ENCODE measurements around the gene SDCBP2. TPM values are rescaled to one million over a fixed set of nuclear protein-coding genes. Genes with fewer than 3 reads are reported as not detected.

The SDCBP2 gene
- polyA plus RNA-seq, 1 of the 3 experiments (the other 2 are of a cell fraction) = 3.0 TPM

GRCh38 chr20:1313236-1313964 lies 15.5 kb downstream of the SDCBP2 start:
- ChIA-PET POLR2A (no interaction called here), CTCF (interaction anchor here (0.6 to 2.6 kb wide), 26 partner anchors 9 to 190 kb away, joined by 3 to 31 read pairs (median 4); partner anchors contain the start of genes SDCBP2 and TMEM74B)
- no peaks in the 10 kb centered on the region for H3K9me2 ChIP-seq
- H3K36me3 ChIP-seq (replicated peaks in 1 of 2; ENCODE audit: control insufficient read depth in 1 of 2, insufficient read depth in 2 of 2, low read length in 1 of 2) = no peaks in the 10 kb centered on the region
- no peak overlapping the region for H3K4me2 ChIP-seq
- no peak overlapping the region for H3K27ac ChIP-seq (ENCODE audit: low read depth in 2 of 2, low read length in 1 of 2)
- peak overlapping the region; percentile 15 for H2AFZ ChIP-seq (ENCODE audit: low read depth)
- WGBS (ENCODE audit: low lambda C conversion rate) = 62% methylated on average over 38 of the region's 38 CpGs
- TF ChIP-seq CTCF (IDR thresholded peaks at IDR 0.05) (peak; percentile 90), SIN3A (IDR thresholded peaks at IDR 0.05; ENCODE audit: borderline replicate concordance, low read depth, low read length) (peak; percentile 28; the same call in 1 of the 2 replicates), RAD21 (IDR thresholded peaks at IDR 0.05; ENCODE audit: low read length) (peak; percentile 88), EZH2phosphoT487 (IDR thresholded peaks at IDR 0.05; ENCODE audit: borderline replicate concordance, low read depth) (no peak), RFX5 (IDR thresholded peaks at IDR 0.05; ENCODE audit: low read length) (no peak), CHD2 (IDR thresholded peaks at IDR 0.05; ENCODE audit: low read length, partially characterized antibody) (peak; percentile 29), RCOR1 (IDR thresholded peaks at IDR 0.05; ENCODE audit: low read length) (0 out of 2 replicates have a peak, but pooled peaks have one; percentile 8), SMC3 (IDR thresholded peaks at IDR 0.05; ENCODE audit: low read depth, low read length) (peak; percentile 82)
- no peaks in the 10 kb centered on the region for H3K27me3 ChIP-seq (ENCODE audit: insufficient read depth)
- H4K20me1 ChIP-seq (ENCODE audit: insufficient read depth) = no peaks in the 10 kb centered on the region
- H3K79me2 ChIP-seq (ENCODE audit: insufficient read depth) = no peaks in the 10 kb centered on the region
- no peaks in the 10 kb centered on the region for H3F3A ChIP-seq (replicated peaks; ENCODE audit: insufficient read depth)
- H3K4me1 ChIP-seq (ENCODE audit: control insufficient read depth in 1 of 2, insufficient read depth in 2 of 2, low read depth in 1 of 2, low read length in 1 of 2) = no peaks in the 10 kb centered on the region
- peak; percentile 93 for DNase-seq
- H3K9me3 ChIP-seq = no peaks in the 10 kb centered on the region
- H3K9ac ChIP-seq = no peak overlapping the region
- H3K4me3 ChIP-seq (ENCODE audit: low read depth in 2 of 2, low read length in 1 of 2) = peak overlapping the region in 1 of 2 experiments; percentile 45; a peak in 1 of 4 replicates

- H3K79me2 ChIP-seq (ENCODE audit: insufficient read depth) = no peaks in the 10 kb centered on the region
- ChIA-PET CTCF (interaction anchor here (0.6 to 2.6 kb wide), 26 partner anchors 9 to 191 kb away, joined by 3 to 31 read pairs (median 4); partner anchors contain the start of genes SDCBP2 and TMEM74B), POLR2A (no interaction called here)
- H3K36me3 ChIP-seq (replicated peaks in 1 of 2; ENCODE audit: control insufficient read depth in 1 of 2, insufficient read depth in 2 of 2, low read length in 1 of 2) = no peaks in the 10 kb centered on the region
- no peaks in the 10 kb centered on the region for H3K9me3 ChIP-seq
- H3K27ac ChIP-seq (ENCODE audit: low read depth in 2 of 2, low read length in 1 of 2) = no peak overlapping the region
- H3K9ac ChIP-seq = no peak overlapping the region
- no peak overlapping the region for H2AFZ ChIP-seq (ENCODE audit: low read depth)
- no peak overlapping the region for H3K4me3 ChIP-seq (ENCODE audit: low read depth in 2 of 2, low read length in 1 of 2)
- WGBS (ENCODE audit: low lambda C conversion rate) = 88% methylated on average over 13 of the region's 16 CpGs
- H3F3A ChIP-seq (replicated peaks; ENCODE audit: insufficient read depth) = no peaks in the 10 kb centered on the region
- no peak for DNase-seq
- H3K4me2 ChIP-seq = no peak overlapping the region
- no peaks in the 10 kb centered on the region for H3K27me3 ChIP-seq (ENCODE audit: insufficient read depth)
- no peak for TF ChIP-seq SMC3 (IDR thresholded peaks at IDR 0.05; ENCODE audit: low read depth, low read length)
- H4K20me1 ChIP-seq (ENCODE audit: insufficient read depth) = no peaks in the 10 kb centered on the region
- H3K4me1 ChIP-seq (ENCODE audit: control insufficient read depth in 1 of 2, insufficient read depth in 2 of 2, low read depth in 1 of 2, low read length in 1 of 2) = no peaks in the 10 kb centered on the region
- no peaks in the 10 kb centered on the region for H3K9me2 ChIP-seq
These were observed 16.1 kb downstream of the SDCBP2 start for GRCh38 chr20:1312904-1313235.
